Measurements from ENCODE around the gene STAG1.
A peak's percentile ranks its signal among the peaks of the same experiment; 100 is the strongest.
"Not testable (repeated sequence)": the region's sequence is repeated elsewhere in the genome, so short reads cannot be mapped to it uniquely, and the experiment has no call there.

Gene STAG1

GRCh38 chr3:136752172-136752421, at the start of gene STAG1:
TSS of gene STAG1 (minus strand) at chr3:136752378. CDS start at chr3:136630898, 121,480 bp downstream.
- DNase-seq: no peak
- in situ Hi-C loops (cut with MboI; ENCODE audit: low pct_unique_long_range_greater_than_20kb, low sequenced_read_pairs): loop anchor here (25.0 kb wide), 1 partner anchor 235 kb away; no protein-coding TSS in a partner anchor

DNA sequence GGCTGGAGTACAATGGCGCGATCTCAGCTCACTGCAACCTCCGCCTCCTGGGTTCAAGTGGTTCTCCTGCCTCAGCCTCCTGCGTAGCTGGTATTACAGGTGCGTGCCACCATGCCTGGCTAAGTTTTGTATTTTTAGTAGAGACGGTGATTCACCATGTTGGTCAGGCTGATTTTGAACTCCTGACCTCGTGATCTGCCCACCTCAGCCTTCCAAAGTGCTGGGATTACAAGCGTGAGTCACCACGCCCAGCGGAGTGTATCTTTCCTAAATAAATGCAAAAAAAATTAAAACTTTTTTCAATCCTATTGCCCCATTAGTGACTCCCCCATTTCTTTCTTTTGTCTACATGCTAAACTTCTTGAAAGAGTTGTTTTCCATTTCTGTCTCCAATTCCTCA, 49.0 kb upstream of the STAG1 start:
- in situ Hi-C loops (cut with MboI; ENCODE audit: low pct_unique_long_range_greater_than_20kb, low sequenced_read_pairs); DNase-seq: not testable (repeated sequence)

DNA sequence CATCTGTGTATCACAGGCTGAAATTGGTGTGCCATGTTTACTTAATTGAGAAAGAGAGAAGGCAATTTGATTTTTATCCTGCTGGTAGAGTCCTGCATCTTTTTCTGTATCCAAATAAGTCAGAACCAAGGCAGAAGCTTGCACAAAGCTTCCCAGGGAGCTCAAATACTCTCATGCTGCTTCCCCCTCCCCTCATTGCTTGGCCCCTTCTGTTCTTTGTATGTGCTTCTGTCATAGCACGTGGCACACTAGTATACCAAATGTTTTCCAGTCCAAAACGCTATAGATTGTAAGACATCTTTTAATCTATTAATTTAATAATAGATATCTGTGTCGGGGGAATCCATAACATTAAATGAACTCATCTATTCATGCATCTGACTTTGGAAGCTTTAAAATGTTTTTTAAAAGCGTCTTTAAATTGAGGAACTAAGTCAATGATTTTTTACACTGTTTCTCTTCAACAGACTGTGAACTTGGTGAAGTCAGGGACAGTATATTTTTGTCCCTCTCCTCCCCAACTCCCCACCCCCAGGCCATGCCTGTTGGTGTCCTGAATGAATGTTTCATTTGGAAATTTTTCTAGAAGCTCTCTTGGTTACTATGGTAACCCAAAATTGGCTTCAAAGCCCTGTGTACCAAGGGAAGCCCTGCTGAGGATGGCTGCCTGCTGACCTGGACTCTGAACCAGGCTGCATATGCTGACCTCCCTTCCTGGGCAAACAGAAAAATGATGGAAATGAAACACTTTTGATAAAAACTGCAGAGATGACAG, 40.6 kb upstream of the STAG1 start:
- DNase-seq: peak; percentile 51
- in situ Hi-C loops (cut with MboI; ENCODE audit: low pct_unique_long_range_greater_than_20kb, low sequenced_read_pairs): no loop called here

- in situ Hi-C loops (cut with MboI; ENCODE audit: low pct_unique_long_range_greater_than_20kb, low sequenced_read_pairs): no loop called here
Observed at GRCh38 chr3:136790786-136791185, 38.6 kb upstream of the STAG1 start.

DNA sequence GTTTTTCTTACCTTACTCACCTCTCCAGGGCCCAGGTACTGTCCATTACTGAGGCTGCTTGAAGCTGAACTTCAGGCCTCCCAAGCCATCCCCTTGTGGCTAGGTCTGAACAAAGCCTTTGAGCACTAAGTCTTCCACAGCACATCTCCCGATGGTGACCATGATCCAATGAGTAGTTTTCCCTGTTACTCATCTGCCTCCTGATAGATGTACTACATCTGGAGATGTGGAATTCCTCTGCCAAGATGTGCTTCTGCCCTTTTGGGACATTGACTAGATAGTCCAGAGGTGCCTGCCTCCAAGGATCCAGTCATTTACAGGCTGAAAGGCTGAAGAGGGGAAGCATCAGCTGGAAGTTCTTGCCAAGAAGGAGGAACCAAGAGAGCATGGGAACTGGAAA, 37.8 kb upstream of the STAG1 start:
- in situ Hi-C loops (cut with MboI; ENCODE audit: low pct_unique_long_range_greater_than_20kb, low sequenced_read_pairs): no loop called here
- DNase-seq: no peak

More at GRCh38 chr3:136790786-136791185, 38.6 kb upstream of the STAG1 start:
- no peak for DNase-seq

DNA sequence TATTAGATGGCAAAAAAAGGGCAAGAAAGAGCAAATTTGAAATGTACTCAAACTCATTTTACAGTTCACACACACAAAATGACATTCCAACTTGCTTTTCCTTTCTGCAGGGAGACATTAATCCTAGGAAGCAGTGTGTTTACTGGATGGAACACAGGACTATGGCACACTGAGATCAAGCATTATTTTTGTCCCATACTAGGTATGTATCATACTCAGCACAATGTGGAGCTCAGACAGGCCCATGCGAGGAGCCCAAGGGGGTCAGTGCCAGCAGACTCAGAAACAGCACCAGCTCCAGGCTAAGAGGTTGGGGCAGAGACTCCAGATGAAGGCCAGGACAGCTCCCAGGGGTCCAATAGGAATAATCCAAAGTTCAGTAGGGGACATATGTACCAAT, 36.0 kb upstream of the STAG1 start:
- DNase-seq: no peak
- in situ Hi-C loops (cut with MboI; ENCODE audit: low pct_unique_long_range_greater_than_20kb, low sequenced_read_pairs): no loop called here

GRCh38 chr3:136787349-136787748, 35.2 kb upstream of the STAG1 start:
- DNase-seq: no peak
- in situ Hi-C loops (cut with MboI; ENCODE audit: low pct_unique_long_range_greater_than_20kb, low sequenced_read_pairs): no loop called here

DNA sequence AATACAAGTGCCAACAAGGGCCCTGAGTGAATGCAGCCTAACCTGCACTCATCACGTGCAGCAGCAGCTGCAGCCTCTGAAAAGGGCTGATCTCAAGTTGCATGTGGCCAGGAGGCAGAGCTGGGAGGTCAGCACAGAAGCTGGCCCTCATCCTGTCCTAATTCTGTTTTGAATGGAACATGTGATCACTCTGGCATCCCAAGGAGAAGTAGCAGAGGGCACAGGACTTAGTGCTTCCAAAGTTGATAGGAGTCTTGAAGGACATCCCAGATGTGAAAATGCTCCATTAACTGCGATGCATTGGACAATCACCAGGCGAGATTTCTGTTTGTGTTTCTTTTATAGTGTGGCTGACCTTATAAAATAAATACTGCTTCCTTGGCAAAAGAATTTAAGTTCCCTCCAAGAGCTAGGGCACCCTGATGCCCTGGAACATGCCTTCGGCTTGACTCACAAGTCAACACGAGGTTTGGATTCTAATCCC, 31.6 kb upstream of the STAG1 start:
- in situ Hi-C loops (cut with MboI; ENCODE audit: low pct_unique_long_range_greater_than_20kb, low sequenced_read_pairs): no loop called here
- DNase-seq: no peak

DNA sequence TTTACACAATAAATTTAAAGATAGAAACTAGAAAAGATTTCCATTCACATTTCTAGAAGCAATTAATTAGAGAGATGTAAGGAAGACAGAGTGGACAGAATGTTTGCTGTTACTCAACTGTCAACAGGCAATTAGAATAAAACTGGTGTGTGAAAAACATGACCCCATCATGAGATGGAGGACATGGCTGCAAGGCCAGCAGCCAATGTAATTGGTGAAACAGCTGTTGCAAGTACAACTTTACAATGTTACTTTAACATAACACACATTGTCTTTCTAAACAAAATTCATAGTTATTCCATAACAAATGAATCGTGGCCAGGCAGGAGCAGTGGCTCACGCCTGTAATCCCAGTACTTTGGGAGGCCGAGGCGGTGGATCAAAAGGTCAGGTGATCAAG, 28.6 kb upstream of the STAG1 start:
- in situ Hi-C loops (cut with MboI; ENCODE audit: low pct_unique_long_range_greater_than_20kb, low sequenced_read_pairs): no loop called here
- DNase-seq: no peak

GRCh38 chr3:136778865-136779264, 26.7 kb upstream of the STAG1 start:
- in situ Hi-C loops (cut with MboI; ENCODE audit: low pct_unique_long_range_greater_than_20kb, low sequenced_read_pairs): no loop called here
- no peak for DNase-seq

DNA sequence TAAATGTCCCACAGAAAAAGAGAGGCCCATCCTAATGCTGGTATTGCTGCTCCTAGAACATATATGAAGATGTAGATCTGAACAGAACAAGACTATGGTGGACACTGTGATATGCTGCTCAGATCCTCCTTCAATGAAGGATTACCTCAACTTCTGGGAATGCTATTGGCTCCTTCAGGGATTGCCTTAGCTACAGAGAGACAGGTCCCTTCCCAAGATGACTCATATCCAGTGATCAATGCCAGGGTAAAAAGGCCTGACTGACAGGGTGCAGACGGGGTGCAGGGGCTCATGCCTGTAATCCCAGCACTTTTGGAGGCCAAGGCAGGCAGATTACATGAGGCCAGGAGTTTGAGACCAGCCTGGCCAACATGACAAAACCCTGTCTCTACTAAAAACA, 20.5 kb upstream of the STAG1 start:
- DNase-seq: no peak
- in situ Hi-C loops (cut with MboI; ENCODE audit: low pct_unique_long_range_greater_than_20kb, low sequenced_read_pairs): loop anchor here (25.0 kb wide), 1 partner anchor 215 kb away; no protein-coding TSS in a partner anchor

- in situ Hi-C loops (cut with MboI; ENCODE audit: low pct_unique_long_range_greater_than_20kb, low sequenced_read_pairs): loop anchor here (25.0 kb wide), 1 partner anchor 229 kb away; no protein-coding TSS in a partner anchor
- DNase-seq: peak; percentile 94
Observed at GRCh38 chr3:136758160-136759102, 6.3 kb upstream of the STAG1 start.

- in situ Hi-C loops (cut with MboI; ENCODE audit: low pct_unique_long_range_greater_than_20kb, low sequenced_read_pairs): loop anchor here (25.0 kb wide), 1 partner anchor 232 kb away; no protein-coding TSS in a partner anchor
- no peak for DNase-seq
Observed at GRCh38 chr3:136755192-136755591, 3.0 kb upstream of the STAG1 start.

DNA sequence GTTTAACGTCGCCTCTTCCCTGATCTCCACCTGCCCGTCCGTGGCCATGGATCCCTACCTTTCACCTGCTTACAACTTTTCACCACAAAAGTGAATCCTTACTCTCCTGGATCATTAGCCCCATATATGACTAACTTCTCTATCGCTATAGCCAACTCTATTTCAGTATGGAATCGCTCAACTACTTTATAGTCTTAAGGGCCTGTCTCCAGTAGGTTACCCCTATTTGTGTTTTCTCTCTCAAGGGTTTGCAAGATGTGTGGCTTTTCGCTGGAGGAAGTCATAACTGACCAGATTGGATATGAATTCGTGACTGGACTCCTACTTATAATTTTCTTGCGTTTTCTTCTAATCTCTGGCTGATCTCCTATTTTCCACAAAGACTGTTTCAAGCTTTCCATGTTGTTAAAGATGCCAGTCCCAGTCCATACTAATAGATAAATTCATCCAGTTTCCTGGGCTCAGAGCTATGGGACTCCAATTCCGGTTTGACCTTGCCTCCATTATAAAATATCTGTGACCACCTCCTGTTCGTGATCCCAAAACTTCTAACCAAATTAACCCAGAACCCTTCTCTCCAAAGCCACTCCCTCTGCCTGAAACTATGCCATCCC, 1.3 kb upstream of the STAG1 start:
- no peak for DNase-seq
- in situ Hi-C loops (cut with MboI; ENCODE audit: low pct_unique_long_range_greater_than_20kb, low sequenced_read_pairs): loop anchor here (25.0 kb wide), 1 partner anchor 234 kb away; no protein-coding TSS in a partner anchor

DNA sequence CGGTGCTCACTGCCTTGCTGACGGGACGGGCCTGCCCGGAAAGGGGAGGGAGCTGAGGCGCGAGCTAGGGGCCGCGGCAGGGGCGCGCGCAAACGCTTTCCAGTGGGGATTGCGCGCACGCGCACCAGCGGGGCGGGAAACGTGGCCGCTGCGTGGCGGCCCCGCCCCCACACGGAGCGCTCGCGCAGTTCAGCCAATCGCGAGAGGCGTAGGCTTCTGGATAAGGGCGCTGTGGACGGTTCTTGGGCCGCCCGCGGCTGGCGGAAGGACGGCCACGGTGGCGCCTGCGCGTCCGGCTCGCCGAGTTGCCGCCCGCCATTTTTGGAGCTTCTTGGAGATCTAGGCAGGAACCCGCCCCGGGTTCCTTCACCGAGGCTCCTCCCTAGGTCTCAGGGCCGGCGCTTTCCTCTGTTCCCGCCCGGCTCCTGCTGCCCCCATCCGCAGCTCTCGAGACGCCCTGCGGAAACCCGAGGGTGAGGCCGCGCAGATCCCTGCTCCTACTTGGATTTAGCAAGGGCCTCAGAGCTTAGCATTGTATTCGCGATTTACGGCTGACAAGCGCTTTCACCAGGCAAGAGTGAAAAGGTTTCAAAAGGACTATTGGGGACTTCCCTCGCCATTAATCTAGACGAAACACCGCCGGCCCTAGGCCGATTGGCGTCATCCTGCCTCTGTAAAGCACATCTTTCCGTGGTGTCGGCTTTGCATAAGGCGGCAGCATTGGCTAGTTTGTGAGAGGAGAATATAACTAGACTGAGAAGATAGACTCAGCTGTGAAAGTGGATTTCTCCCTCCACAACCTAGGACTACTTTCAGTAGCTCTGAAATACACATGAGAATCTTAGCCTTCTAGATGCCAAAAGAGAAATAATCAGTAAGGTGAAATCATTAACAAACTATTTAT, 496 bp upstream of the STAG1 start:
- in situ Hi-C loops (cut with MboI; ENCODE audit: low pct_unique_long_range_greater_than_20kb, low sequenced_read_pairs): loop anchor here (25.0 kb wide), 1 partner anchor 235 kb away; no protein-coding TSS in a partner anchor

DNA sequence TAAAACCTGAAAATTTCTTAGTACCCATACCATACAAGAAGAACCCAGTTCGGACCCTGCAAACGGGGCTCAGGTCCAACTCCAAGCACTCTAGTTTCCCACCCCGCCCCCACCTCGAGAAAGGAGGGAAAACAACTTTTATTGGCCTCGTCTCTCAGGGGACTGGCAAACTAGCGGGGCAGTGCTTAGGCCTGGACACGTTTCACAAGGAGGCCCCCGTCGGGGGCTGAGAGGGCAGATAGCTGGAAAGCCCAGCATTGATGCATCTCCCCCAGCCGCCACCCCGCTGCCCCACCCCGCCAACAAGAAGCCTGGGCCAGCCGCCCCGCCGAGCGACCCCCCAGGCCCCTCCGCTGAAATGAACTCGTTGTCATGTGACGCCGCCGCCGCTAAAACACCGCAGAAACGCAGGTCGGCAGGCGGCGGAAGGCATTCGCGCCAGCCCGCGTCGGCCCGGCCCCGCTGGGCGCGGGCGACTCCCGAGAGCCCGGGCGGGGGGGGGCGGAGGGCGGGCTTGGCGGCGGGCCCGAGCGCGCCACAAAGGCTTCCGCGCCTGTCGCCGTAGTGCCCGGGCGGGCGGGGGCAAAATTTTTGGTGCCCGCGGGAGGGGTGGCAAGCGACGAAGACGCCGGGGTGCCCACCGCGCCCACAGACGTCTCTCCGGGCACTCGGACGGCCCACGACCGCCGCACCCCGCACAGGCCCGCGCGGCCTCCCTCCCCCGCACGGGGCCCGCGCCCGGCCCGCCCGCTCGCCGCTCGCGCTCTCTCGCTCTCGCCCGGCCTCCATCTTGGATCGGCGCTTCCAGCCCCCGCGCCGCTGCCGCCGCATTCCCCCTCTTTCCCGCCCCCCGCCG, 634 bp downstream of the STAG1 start:
- in situ Hi-C loops (cut with MboI; ENCODE audit: low pct_unique_long_range_greater_than_20kb, low sequenced_read_pairs): loop anchor here (25.0 kb wide), 1 partner anchor 236 kb away; no protein-coding TSS in a partner anchor
- DNase-seq: peak; percentile 86

More for the DNA sequence above, 496 bp upstream of the STAG1 start:
- DNase-seq: peak; percentile 99

- in situ Hi-C loops (cut with MboI; ENCODE audit: low pct_unique_long_range_greater_than_20kb, low sequenced_read_pairs): loop anchor here (25.0 kb wide), 1 partner anchor 236 kb away; no protein-coding TSS in a partner anchor
- no peak for DNase-seq
Observed at GRCh38 chr3:136750897-136751315, 1.3 kb downstream of the STAG1 start.

Measured in KBM-7 (cell line).